Measurements from ENCODE around the gene APBA1. TPM values are rescaled to one million over a fixed set of nuclear protein-coding genes. Genes with fewer than 3 reads are reported as not detected.

Gene APBA1
- total and polyA plus RNA-seq, 2 of the 8 experiments (the other 6 are each of a cell fraction or from before 2014, with no cell fraction given), result 0.36 to 0.60 TPM

GRCh38 chr9:69578026-69578425 lies 94.1 kb downstream of the APBA1 start:
- peaks cover 3 to 31% (median 20%) of the 10 kb centered on the region in 4 experiments for H3K27me3 ChIP-seq (replicated peaks in 1 of 4; ENCODE audit: control insufficient read depth in 3 of 4, extremely low read depth in 1 of 4, insufficient read depth in 3 of 4, low read length in 3 of 4)
- H3K4me1 ChIP-seq (replicated peaks in 1 of 4; ENCODE audit: control insufficient read depth in 3 of 4, insufficient read depth in 4 of 4, low read length in 3 of 4), result peaks cover 0 to 2% (median 0%) of the 10 kb centered on the region in 4 experiments; a peak in 1 of 7 replicates
- H4K20me1 ChIP-seq (replicated peaks in 1 of 2; ENCODE audit: control insufficient read depth in 1 of 2, insufficient read depth in 2 of 2, low read length in 2 of 2), result peaks cover 0 to 3% of the 10 kb centered on the region in 2 experiments
- CTCF ChIA-PET (ENCODE audit: partially characterized antibody), result interaction anchor here (0.8 to 1.9 kb wide), 5 partner anchors 10 to 341 kb away, joined by 3 to 4 read pairs (median 3); no protein-coding TSS in a partner anchor
- DNase-seq (ENCODE audit: low read depth in 1 of 2, low spot score in 2 of 2) (no peak), FAIRE-seq (no peak)
- H3K56ac ChIP-seq (replicated peaks; ENCODE audit: insufficient read length, low read depth, low read length), result no peak overlapping the region
- H2BK120ac ChIP-seq (replicated peaks; ENCODE audit: low read depth, low read length), result no peak overlapping the region
- no peak overlapping the region for H2BK20ac ChIP-seq (ENCODE audit: low read length)
- POLR2A ChIA-PET (ENCODE audit: partially characterized antibody), result no interaction called here
- no peak overlapping the region for H4K8ac ChIP-seq (ENCODE audit: extremely low read depth, insufficient read depth, low read length)
- H3K23ac ChIP-seq (ENCODE audit: insufficient read length), result no peak overlapping the region
- no peak overlapping the region for H3K14ac ChIP-seq (ENCODE audit: insufficient read length)
- no peak overlapping the region for H3K27ac ChIP-seq (ENCODE audit: low read depth, low read length)
- no peak overlapping the region for H3K9ac ChIP-seq (replicated peaks in 1 of 4; ENCODE audit: extremely low read depth in 1 of 4, low read depth in 3 of 4, low read length in 3 of 4)
- H3K23me2 ChIP-seq (ENCODE audit: low read depth, low read length), result no peaks in the 10 kb centered on the region
- no peak overlapping the region for H2BK12ac ChIP-seq (ENCODE audit: low read depth, low read length)
- WGBS, 2 experiments (ENCODE audit: extremely low coverage in 1 of 2, insufficient coverage in 1 of 2, insufficient read length in 1 of 2, insufficient replicate concordance in 2 of 2, low coverage in 1 of 2, low lambda C conversion rate in 2 of 2, missing lambda C conversion rate in 1 of 2), result 93% methylated on average over 3 of the region's 3 CpGs; no CpG with 5 or more reads in 1 of the 2 experiments
- no peak overlapping the region for H2AK5ac ChIP-seq (ENCODE audit: low read depth, low read length)
- TF ChIP-seq FOSL1 (IDR thresholded peaks at IDR 0.05; ENCODE audit: insufficient read depth, low read depth, low read length), result no peak
- no peak for TF ChIP-seq GABPA (IDR thresholded peaks at IDR 0.05; ENCODE audit: borderline replicate concordance, insufficient read depth, low read length)
- no peak for TF ChIP-seq PHF8 (conservative IDR thresholded peaks at IDR 0.05; ENCODE audit: low read depth, low read length)
- TF ChIP-seq CBX8 (IDR thresholded peaks at IDR 0.05; ENCODE audit: borderline replicate concordance, low read depth, low read length), result no peak
- TF ChIP-seq CHD2 (IDR thresholded peaks at IDR 0.05; ENCODE audit: low read length), result no peak
- no peak for TF ChIP-seq SP4 (IDR thresholded peaks at IDR 0.05; ENCODE audit: low read length)
- TF ChIP-seq SAP30 (IDR thresholded peaks at IDR 0.05; ENCODE audit: insufficient read depth, insufficient replicate concordance, low read length), result no peak
- no peak for TF ChIP-seq JUN (IDR thresholded peaks at IDR 0.05; ENCODE audit: low read depth, low read length)
- no peak for TF ChIP-seq CTBP2 (IDR thresholded peaks at IDR 0.05; ENCODE audit: borderline replicate concordance, insufficient read depth, insufficient read length, low read length)
- TF ChIP-seq SIRT6 (IDR thresholded peaks at IDR 0.05; ENCODE audit: low read length), result no peak
- no peak for TF ChIP-seq BCL11A (IDR thresholded peaks at IDR 0.05; ENCODE audit: low read depth in 2 of 2, low read length in 2 of 2)
- no peak overlapping the region for H2BK15ac ChIP-seq (ENCODE audit: low read length)
- H3K79me1 ChIP-seq (ENCODE audit: low read depth, low read length), result no peaks in the 10 kb centered on the region
- H3K4me3 ChIP-seq (ENCODE audit: extremely low read depth in 1 of 4, insufficient read depth in 2 of 4, low read depth in 3 of 4, low read length in 4 of 4), result no peak overlapping the region
- no peaks in the 10 kb centered on the region for H3K36me3 ChIP-seq (ENCODE audit: control insufficient read depth in 2 of 4, insufficient read depth in 4 of 4, low read length in 3 of 4)
- H2BK5ac ChIP-seq (ENCODE audit: low read depth, low read length), result no peak overlapping the region
- no peak overlapping the region for H4K91ac ChIP-seq (replicated peaks; ENCODE audit: insufficient read length, low read length)
- no peak overlapping the region for H3K18ac ChIP-seq (ENCODE audit: extremely low read depth, low read length)
- no peaks in the 10 kb centered on the region for H3K9me3 ChIP-seq (ENCODE audit: insufficient read depth in 2 of 2, low read depth in 1 of 2, low read length in 1 of 2)
- no peak overlapping the region for H3K4ac ChIP-seq (replicated peaks; ENCODE audit: insufficient read length, low read depth, low read length)
- no peak overlapping the region for H2AFZ ChIP-seq (ENCODE audit: low read length)
- no peak overlapping the region for H3K4me2 ChIP-seq (ENCODE audit: insufficient read depth in 1 of 2, low read depth in 2 of 2, low read length in 2 of 2)
- H3K79me2 ChIP-seq (ENCODE audit: control insufficient read depth in 1 of 2, insufficient read depth in 2 of 2, low read length in 2 of 2), result no peaks in the 10 kb centered on the region
- H4K5ac ChIP-seq (ENCODE audit: insufficient read length, low read depth, low read length), result no peak overlapping the region

Measured in H1 (cell line).